ENCODE data around the gene ESYT1.

ESYT1 gene

GRCh38 chr12:56116267-56117081 is 11.6 kb upstream of the ESYT1 start, which contains the start of gene RPL41 (continued):
- TF ChIP-seq REST (tag by site-specific recombination; IDR thresholded peaks at IDR 0.05) (peak; percentile 59; the same call in 1 of the 2 replicates), ZXDB (tag by site-specific recombination; IDR thresholded peaks at IDR 0.05) (peak; percentile 86), ZBTB10 (tag by site-specific recombination; IDR thresholded peaks at IDR 0.05) (peak; percentile 57; the same call in 1 of the 2 replicates), ZNF132 (tag by site-specific recombination; IDR thresholded peaks at IDR 0.05; ENCODE audit: borderline replicate concordance) (no peak), ZNF391 (tag by site-specific recombination; IDR thresholded peaks at IDR 0.05; ENCODE audit: borderline replicate concordance, low read depth) (no peak; the same call in 1 of the 2 replicates), ZNF548 (tag by site-specific recombination; IDR thresholded peaks at IDR 0.05) (no peak), ZNF501 (tag by site-specific recombination; IDR thresholded peaks at IDR 0.05) (peak; percentile 97), ZSCAN16 (tag by site-specific recombination; IDR thresholded peaks at IDR 0.05) (no peak), ZNF341 (tag by site-specific recombination; IDR thresholded peaks at IDR 0.05; ENCODE audit: low read depth) (no peak), ZNF571 (tag by site-specific recombination; IDR thresholded peaks at IDR 0.05) (no peak), ZNF76 (tag by site-specific recombination; IDR thresholded peaks at IDR 0.05; ENCODE audit: borderline replicate concordance, low read depth) (peak; percentile 91), GLIS2 (tag by site-specific recombination; IDR thresholded peaks at IDR 0.05) (peak; percentile 23; the same call in 1 of the 2 replicates), ZIC2 (tag by site-specific recombination; IDR thresholded peaks at IDR 0.05) (no peak), ZNF530 (tag by site-specific recombination; IDR thresholded peaks at IDR 0.05; ENCODE audit: low read depth) (no peak), ZNF354C (tag by site-specific recombination; IDR thresholded peaks at IDR 0.05; ENCODE audit: borderline replicate concordance, low read depth) (no peak), ZNF433 (tag by site-specific recombination; IDR thresholded peaks at IDR 0.05; ENCODE audit: low read depth) (no peak), ZNF768 (tag by site-specific recombination; IDR thresholded peaks at IDR 0.05) (no peak), ZNF777 (tag by site-specific recombination; IDR thresholded peaks at IDR 0.05; ENCODE audit: borderline replicate concordance) (no peak), ZNF148 (tag by site-specific recombination; IDR thresholded peaks at IDR 0.05; ENCODE audit: borderline replicate concordance) (no peak), ZBTB17 (tag by site-specific recombination; IDR thresholded peaks at IDR 0.05) (peak; percentile 84), ZNF544 (tag by site-specific recombination; IDR thresholded peaks at IDR 0.05) (no peak), ZNF626 (tag by site-specific recombination; IDR thresholded peaks at IDR 0.05) (no peak), ZNF580 (tag by site-specific recombination; IDR thresholded peaks at IDR 0.05) (peak; percentile 59; the same call in 1 of the 2 replicates), ZNF670 (tag by site-specific recombination; IDR thresholded peaks at IDR 0.05; ENCODE audit: low read depth) (no peak), ZNF664 (tag by site-specific recombination; IDR thresholded peaks at IDR 0.05) (peak; percentile 70; the same call in 1 of the 2 replicates), ZNF211 (tag by site-specific recombination; IDR thresholded peaks at IDR 0.05; ENCODE audit: low read depth) (no peak), SP3 (tag by site-specific recombination; IDR thresholded peaks at IDR 0.05) (peak; percentile 98), ZNF19 (tag by site-specific recombination; IDR thresholded peaks at IDR 0.05; ENCODE audit: low read depth) (0 out of 2 replicates have a peak, but pooled peaks have one; percentile 41)
- TF ChIP-seq, protein P1, sequence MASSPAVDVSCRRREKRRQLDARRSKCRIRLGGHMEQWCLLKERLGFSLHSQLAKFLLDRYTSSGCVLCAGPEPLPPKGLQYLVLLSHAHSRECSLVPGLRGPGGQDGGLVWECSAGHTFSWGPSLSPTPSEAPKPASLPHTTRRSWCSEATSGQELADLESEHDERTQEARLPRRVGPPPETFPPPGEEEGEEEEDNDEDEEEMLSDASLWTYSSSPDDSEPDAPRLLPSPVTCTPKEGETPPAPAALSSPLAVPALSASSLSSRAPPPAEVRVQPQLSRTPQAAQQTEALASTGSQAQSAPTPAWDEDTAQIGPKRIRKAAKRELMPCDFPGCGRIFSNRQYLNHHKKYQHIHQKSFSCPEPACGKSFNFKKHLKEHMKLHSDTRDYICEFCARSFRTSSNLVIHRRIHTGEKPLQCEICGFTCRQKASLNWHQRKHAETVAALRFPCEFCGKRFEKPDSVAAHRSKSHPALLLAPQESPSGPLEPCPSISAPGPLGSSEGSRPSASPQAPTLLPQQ (tag by site-specific recombination; IDR thresholded peaks at IDR 0.05): peak; percentile 83
